Stomach (tissue), 9 donors: ENCODE measurements around the gene HAPLN1. TPM values are rescaled to one million over a fixed set of nuclear protein-coding genes. Genes with fewer than 3 reads are reported as not detected.

ENCODE experiments used
- DNase-seq, 2 donors: peaks; one replicate each; pipeline versions ENCODE4 v3.0.0 to v3.0.0-alpha.2; 2013 to 2019
- H3K27ac ChIP-seq, 5 donors: fragments of 200-600 bp in 4 of 5; sonication (generic) in 4 of 5; one replicate each; pipeline ENCODE4 v1.5.1; 2013 to 2019; ENCODE audit warnings: mild to moderate bottlenecking in 1 of 5, moderate library complexity in 1 of 5
- H3K27me3 ChIP-seq, 3 donors: fragments of 200-600 bp; sonication (generic); one replicate each; pipeline ENCODE4 v1.5.1; 2017 to 2019; ENCODE audit warnings: mixed run types in 1 of 3
- H3K36me3 ChIP-seq, 4 donors: fragments of 200-600 bp; sonication (generic); 1 replicate in 3 of 4; 2 replicates in 1 of 4; pipeline ENCODE4 v1.5.1; 2016 to 2019
- H3K4me1 ChIP-seq, 4 donors: fragments of 200-600 bp; sonication (generic); one replicate each; pipeline ENCODE4 v1.5.1; 2016 to 2019
- H3K4me3 ChIP-seq, 4 donors: fragments of 200-600 bp; sonication (generic) in 3 of 4; one replicate each; pipeline ENCODE4 v1.5.1; 2016 to 2019; ENCODE audit warnings: mild to moderate bottlenecking in 1 of 4
- H3K9me3 ChIP-seq, 4 donors: fragments of 200-600 bp; sonication (generic); one replicate each; pipeline ENCODE4 v1.5.1; 2016 to 2019
- EP300 ChIP-seq: sonication (generic); formaldehyde crosslinking; IDR thresholded peaks from one replicate; pipeline ENCODE4 v1.6.1; 2017; ENCODE audit warnings: antibody characterized with exemption
- POLR2A ChIP-seq, 4 donors: fragments of 450-650 bp; IDR thresholded peaks; one replicate each; pipeline ENCODE4 v1.6.1; 2016; ENCODE audit warnings: antibody characterized with exemption in 4 of 4, control low read depth in 2 of 4, mild to moderate bottlenecking in 1 of 4, moderate library complexity in 1 of 4
- POLR2AphosphoS5 ChIP-seq, 3 donors: sonication (generic); formaldehyde crosslinking; IDR thresholded peaks; one replicate each; pipeline ENCODE4 v1.6.1; 2016; ENCODE audit warnings: antibody characterized with exemption in 3 of 3
- WGBS, 5 donors: extraction: QIAGEN DNeasy Blood & Tissue Kit in 3 of 5; methylation state at CpG; one replicate each; pipeline versions ENCODE4 v1.1.5 to v1.1.7; 2013 to 2018; 5-methylcytosine and 5-hydroxymethylcytosine counted together
- intact Hi-C: fragments of 100-400 bp; cut with DNase I; formaldehyde crosslinking; loops from one replicate; pipeline ENCODE4 v1.15.1; 2023; ENCODE audit warnings: low total_unique reads
- polyA plus RNA-seq, 3 donors: library from polyadenylated mRNA; stranded (reverse); fragments of 200-250 nt; gene quantifications; one replicate each; pipeline ENCODE4 v1.2.3, GENCODE V29; 2013
- small RNA-seq, 4 donors: library from RNA; depleted of rRNA; stranded (forward); fragments of <200 nt; gene quantifications; one replicate each; pipeline ENCODE3, GENCODE V24; 2016
- total RNA-seq, 5 donors: library from RNA; depleted of rRNA; stranded (reverse); fragments of >200 nt; gene quantifications; one replicate each; pipeline versions ENCODE4 v1.1.0 to v1.2.3, GENCODE V29; 2014 to 2016
- TF ChIP-seq, protein P1 (sequence below), 7 experiments: fragments of 450-650 bp in 4 of 7; fragments of 200-600 bp in 3 of 7; sonication (generic) in 3 of 7; IDR thresholded peaks; one replicate each; pipeline ENCODE4 v1.5.1; 2016 to 2019; ENCODE audit warnings: antibody characterized with exemption in 7 of 7, control low read depth in 2 of 7, mild to moderate bottlenecking in 1 of 7
- donor health status: healthy with polysubstance abuse.
- donor health status: Bipolar disorder and iron deficiency.
- donor health status: healthy.

The HAPLN1 gene
- total and polyA plus RNA-seq, 8 donors, result 0.08 to 15.2 (median 1.4) TPM; not detected in 1

DNA sequence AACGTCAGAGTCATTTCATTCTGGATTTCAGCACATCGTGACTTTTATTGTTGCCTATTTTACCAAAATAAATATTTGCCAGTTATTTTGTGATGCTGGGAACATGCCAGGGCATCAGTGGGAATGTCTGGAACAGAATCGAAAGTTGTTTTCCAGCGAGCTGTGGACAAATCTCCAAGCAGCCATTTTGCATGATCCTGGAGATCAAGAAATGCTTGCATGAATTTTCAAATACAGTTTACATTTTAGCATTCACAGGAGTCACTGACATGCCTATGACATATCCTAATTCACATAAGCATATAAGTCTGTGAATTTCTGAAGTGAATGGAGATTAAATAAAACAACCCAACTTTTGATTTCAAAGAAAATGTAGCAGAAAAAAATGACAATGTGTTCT, 129.7 kb downstream of the HAPLN1 start:
- intact Hi-C loops, result no loop called here
- WGBS, 5 donors, result 72 to 78% (median 72%) methylated on average over 4 of the region's 4 CpGs
- TF ChIP-seq, protein P1, sequence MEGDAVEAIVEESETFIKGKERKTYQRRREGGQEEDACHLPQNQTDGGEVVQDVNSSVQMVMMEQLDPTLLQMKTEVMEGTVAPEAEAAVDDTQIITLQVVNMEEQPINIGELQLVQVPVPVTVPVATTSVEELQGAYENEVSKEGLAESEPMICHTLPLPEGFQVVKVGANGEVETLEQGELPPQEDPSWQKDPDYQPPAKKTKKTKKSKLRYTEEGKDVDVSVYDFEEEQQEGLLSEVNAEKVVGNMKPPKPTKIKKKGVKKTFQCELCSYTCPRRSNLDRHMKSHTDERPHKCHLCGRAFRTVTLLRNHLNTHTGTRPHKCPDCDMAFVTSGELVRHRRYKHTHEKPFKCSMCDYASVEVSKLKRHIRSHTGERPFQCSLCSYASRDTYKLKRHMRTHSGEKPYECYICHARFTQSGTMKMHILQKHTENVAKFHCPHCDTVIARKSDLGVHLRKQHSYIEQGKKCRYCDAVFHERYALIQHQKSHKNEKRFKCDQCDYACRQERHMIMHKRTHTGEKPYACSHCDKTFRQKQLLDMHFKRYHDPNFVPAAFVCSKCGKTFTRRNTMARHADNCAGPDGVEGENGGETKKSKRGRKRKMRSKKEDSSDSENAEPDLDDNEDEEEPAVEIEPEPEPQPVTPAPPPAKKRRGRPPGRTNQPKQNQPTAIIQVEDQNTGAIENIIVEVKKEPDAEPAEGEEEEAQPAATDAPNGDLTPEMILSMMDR (IDR thresholded peaks at IDR 0.05), result no peak
- no peak for TF ChIP-seq POLR2A (IDR thresholded peaks at IDR 0.05)
- no peak for TF ChIP-seq POLR2AphosphoS5 (IDR thresholded peaks at IDR 0.05)
- TF ChIP-seq EP300, result no peak

DNA sequence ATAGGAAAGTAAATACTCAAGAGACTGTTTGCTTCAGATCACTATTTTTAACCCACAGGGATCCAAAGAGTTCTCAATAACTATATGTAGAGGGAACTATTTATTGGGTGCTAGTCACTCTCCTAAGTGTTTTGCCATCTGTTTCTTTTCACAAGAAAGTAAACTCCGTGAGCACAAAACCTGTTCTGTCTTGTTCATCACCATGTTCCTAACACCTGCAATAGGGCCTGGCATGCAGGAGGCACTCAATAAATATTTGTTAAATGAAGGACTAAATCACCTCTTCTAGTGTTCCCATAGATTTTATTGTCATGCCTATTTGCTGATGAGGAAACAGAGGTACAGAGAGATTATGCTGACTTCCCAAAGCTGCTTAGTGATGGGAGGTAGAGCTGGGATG, 130.9 kb downstream of the HAPLN1 start:
- intact Hi-C loops, result no loop called here
- Histone ChIP-seq H3K4me3 (no peak overlapping the region), H3K4me1 (no peaks in the 10 kb centered on the region), H3K27me3 (no peaks in the 10 kb centered on the region), H3K27ac (no peak overlapping the region), H3K36me3 (no peaks in the 10 kb centered on the region), H3K9me3 (no peaks in the 10 kb centered on the region)
- WGBS, 5 donors, result 50 to 90% (median 73%) methylated on average over 1 of the region's 1 CpG
- no peak for TF ChIP-seq EP300
- TF ChIP-seq POLR2A (IDR thresholded peaks at IDR 0.05), result no peak
- TF ChIP-seq POLR2AphosphoS5 (IDR thresholded peaks at IDR 0.05), result no peak
- TF ChIP-seq, protein P1 (IDR thresholded peaks at IDR 0.05), result no peak
- DNase-seq, result peak in 1 of 2 donors; percentile 22

More for the DNA sequence above, 129.7 kb downstream of the HAPLN1 start:
- no peak for DNase-seq
- Histone ChIP-seq H3K27ac (no peak overlapping the region), H3K9me3 (no peaks in the 10 kb centered on the region), H3K4me3 (no peak overlapping the region), H3K27me3 (no peaks in the 10 kb centered on the region), H3K4me1 (no peaks in the 10 kb centered on the region), H3K36me3 (no peaks in the 10 kb centered on the region)

Small RNA genes within 50 kb of the gene (small RNA-seq; reads per million reads assigned to genes)
- 0 reads per million in 4 donors for gene RN7SKP295
- 0 reads per million in 4 donors for gene RNU6-620P

Other genes starting within 250 kb of the HAPLN1 start
- gene VCAN, start 249.1 kb downstream of the HAPLN1 start, total RNA-seq, result 100 to 1,000 TPM in 1 of 5 donors, 10 to 100 TPM in 4; 10.1 to 184 (median 29.2) TPM
- 1 to 10 TPM; 1.5 to 4.7 (median 2.0) TPM for gene VCAN, start 249.1 kb downstream of the HAPLN1 start, polyA plus RNA-seq